Heart left ventricle (tissue), 13 donors: ENCODE data around the gene ENTPD8.

Source experiments
- CTCF ChIP-seq, 12 donors: fragments of 200-600 bp; sonication (generic) in 4 of 12; IDR thresholded peaks; one replicate each; pipeline versions ENCODE4 v1.5.0 to v1.8.0; 2018 to 2022; ENCODE audit warnings: antibody characterized with exemption in 12 of 12, mild to moderate bottlenecking in 5 of 12
- POLR2A ChIP-seq, 2 donors: fragments of 450-650 bp; IDR thresholded peaks; one replicate each; pipeline ENCODE4 v1.6.1; 2017; ENCODE audit warnings: antibody characterized with exemption in 2 of 2, mild to moderate bottlenecking in 2 of 2, moderate library complexity in 2 of 2
- donor health status: ischemic (EF 13 %, LVEDD 7.1; RV severe dilation, severe dysfunction).
- donor health status: DM: no; HTN: yes; CAD: no.
- donor health status: DM: no; HTN: no; CAD: no.
- donor health status: ischemic (EF 25% LVEDD 6.9; RV normal size, moderate dysfunction).
- donor health status: ischemic (EF 25% LVEDD 5.7; RV mildly dilated, moderate dysfunction).
- donor health status: ischemic (EF 35%, LVEDD 5.7; RV mildly dilated, moderate dysfunction).
- donor health status: nonischemic (EF 11% LVEDD 7.7; RV severe dilation, severe dysfunction).
- donor health status: DM: yes; HTN: yes; CAD: no.
- donor health status: PGD.
- donor health status: ischemic (EF 29% LVEDD 5.4; RV normal size, mild dysfunction).
- donor health status: nonischemic (EF 23%, LVEDD 6.1; RV moderate dilation, normal function).

GRCh38 chr9:137390553-137391410 is 50.4 kb downstream of the ENTPD8 start:
- TF ChIP-seq POLR2A (IDR thresholded peaks at IDR 0.05) (no peak), CTCF (IDR thresholded peaks at IDR 0.05) (no peak)
